HPDE6-E6E7 (cell line): Measurements from ENCODE around the gene MRPS7.

Experiments used
- DNase-seq: peaks from one replicate; pipeline ENCODE4 v3.0.0; 2011; ENCODE audit warnings: missing footprints; ENCODE audit errors: extremely low spot score

MRPS7 gene

GRCh38 chr17:75261336-75262111, at the start of gene MRPS7, which contains the start of gene GGA3:
Gene MRPS7, plus strand, starts transcription at chr17:75261879. Its CDS starts 22 bp downstream, at chr17:75261901.
Gene GGA3, minus strand, starts transcription at chr17:75261606. Its CDS starts 19 bp downstream, at chr17:75261587.
- DNase-seq = peak; percentile 94

DNA sequence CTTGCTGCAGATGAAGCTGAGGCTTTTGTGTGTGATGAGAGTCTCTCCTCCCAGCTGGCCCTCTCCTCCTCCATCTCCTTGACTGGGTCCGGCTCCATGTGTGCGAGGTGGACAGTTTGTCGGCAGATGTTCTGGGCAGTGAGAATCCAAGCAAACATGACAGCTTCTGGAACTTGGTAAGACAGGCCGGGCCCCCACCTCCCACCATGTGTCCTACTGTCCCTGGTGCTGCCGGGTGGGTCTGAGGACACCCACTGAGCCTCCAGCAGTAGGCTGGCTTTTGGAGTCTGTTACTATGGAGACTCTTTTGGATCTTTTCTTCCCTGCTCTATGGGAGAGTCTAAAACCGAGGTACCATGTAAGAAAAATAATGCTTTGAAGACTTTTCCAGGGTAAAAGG, 43.5 kb upstream of the MRPS7 start:
- DNase-seq = no peak

DNA sequence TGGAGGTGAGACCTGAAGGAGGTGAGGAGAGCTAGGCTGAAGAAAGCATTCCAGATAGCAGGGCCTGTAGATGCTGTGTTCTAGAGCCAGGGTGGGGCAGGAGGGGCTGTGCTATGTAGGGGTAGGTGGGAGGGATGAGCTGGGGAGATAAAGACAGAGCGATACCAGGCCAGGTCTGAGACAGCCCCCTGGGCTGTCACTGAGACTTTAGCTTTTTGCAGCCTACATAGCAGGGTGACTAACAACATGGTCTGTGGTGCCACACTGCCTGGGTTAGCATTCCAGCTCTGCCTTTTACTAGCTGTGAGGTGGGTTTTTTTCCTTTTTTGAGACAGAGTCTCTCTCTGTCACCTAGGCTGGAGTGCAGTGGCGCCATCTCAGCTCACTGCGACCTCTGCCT, 41.9 kb upstream of the MRPS7 start:
- DNase-seq = no peak

DNA sequence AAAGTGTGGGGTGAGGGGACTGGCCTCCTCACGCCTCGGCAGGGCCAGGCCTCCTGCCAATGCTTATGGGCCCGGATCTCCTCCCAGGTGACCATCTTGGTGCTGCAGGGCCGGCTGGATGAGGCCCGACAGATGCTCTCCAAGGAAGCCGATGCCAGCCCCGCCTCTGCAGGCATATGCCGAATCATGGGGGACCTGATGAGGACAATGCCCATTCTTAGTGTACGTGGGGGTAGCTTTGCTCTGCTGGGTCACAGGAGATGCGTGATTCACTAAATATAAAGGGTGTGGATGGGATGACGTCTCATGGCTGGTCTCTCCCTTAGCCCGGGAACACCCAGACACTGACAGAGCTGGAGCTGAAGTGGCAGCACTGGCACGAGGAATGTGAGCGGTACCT, 36.7 kb upstream of the MRPS7 start:
- DNase-seq = no peak

DNA sequence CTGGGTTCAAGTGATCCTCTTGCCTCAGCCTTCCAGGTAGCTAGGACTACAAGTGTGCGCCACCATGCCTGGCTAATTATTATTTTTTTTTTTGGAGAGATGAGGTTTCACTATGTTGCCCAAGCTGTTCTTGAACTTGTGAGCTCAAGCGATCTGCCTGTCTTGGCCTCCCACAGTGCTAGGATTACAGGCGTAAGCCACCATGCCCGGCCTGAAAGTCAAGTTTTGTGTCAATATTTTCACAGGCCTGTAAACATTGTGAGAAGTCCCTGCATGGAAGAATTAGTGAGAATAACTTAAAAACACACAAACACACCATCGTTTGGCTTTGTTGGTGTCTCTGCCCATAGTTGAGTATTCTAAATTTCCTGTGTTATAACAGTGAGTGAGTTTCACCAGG, 34.0 kb upstream of the MRPS7 start:
- no peak for DNase-seq

DNA sequence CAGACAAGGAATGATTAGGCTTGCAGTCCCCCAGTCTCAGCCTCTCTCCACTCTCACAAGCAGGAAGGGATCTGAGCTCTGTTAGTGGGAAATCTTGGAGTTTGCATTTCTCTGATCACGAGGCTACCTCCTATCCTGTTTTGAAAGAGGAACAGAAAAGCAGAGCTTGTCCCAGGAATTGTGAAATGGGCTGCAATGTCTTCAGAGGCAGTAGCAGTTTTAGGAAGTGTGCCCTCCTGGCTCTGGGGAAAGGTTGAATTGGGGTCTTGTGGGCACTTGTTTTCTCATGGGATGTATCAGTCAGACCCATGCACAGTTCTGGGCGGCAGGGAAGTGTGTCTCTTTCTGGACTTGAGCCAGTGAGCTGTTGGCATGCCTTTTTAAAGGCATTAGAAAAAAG, 33.4 kb upstream of the MRPS7 start:
- no peak for DNase-seq

DNA sequence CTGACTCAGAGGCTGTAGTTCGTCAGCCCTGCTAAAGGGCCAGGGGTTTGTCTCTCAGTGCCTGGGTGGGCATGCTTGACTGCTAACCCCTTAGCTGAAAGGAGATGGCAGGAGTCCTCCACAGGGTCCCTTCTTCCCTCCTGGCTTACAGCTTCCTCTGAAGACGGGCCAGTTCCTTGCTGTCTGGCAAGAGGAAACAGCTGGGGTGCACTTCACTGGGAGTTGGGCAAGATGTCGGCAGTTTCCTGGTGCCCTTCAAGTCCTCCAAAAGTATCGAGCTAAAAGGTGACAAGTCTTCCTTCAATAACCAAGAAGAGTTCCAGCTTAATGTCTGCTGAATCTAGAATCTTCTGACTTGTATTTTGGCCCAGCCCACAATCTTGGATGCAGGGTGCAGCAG, 32.8 kb upstream of the MRPS7 start:
- DNase-seq = no peak

- DNase-seq = no peak
Observed at GRCh38 chr17:75231071-75231470, 30.6 kb upstream of the MRPS7 start.

DNA sequence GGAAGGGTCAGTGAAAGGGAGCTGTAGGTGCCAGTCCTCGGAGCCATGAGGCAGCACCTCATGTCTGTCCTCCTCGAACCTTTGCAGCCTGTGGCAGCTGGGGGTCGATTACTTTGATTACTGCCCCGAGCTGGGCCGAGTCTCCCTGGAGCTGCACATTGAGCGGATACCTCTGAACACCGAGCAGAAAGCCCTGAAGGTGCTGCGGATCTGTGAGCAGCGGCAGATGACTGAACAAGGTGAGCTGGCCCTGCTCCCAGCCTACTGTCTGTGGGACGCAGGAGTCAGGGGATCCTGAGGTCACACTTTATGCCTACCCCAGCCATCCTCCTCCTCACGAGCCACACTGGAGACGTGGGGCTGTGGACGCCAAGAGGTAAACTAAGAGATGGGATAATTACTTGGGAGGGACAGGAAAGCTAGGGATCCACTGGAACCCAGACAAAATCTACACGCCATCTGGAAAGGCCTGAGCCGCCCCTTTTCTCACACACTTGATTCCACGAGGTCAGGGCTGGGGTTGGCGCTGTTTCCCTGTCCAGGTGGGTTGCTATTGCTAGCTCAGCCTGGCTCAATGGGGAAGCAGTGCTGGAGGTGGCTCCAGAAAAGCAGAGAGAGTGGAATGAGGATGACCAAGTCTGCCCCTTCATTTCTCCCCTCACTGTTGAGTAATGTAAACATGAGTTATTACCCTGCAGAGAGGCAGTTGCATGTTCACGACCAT, 29.8 kb upstream of the MRPS7 start:
- no peak for DNase-seq

DNA sequence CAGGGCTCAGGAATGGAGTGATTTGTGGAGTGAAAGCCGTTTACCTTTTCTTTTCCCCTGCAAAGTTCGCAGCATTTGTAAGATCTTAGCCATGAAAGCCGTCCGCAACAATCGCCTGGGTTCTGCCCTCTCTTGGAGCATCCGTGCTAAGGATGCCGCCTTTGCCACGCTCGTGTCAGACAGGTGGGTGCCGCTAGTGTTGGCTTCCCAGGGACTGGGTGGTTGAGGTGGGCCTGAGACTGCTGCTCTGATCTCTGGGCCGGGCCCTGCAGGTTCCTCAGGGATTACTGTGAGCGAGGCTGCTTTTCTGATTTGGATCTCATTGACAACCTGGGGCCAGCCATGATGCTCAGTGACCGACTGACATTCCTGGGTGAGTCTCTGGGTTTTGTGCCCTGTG, 28.9 kb upstream of the MRPS7 start:
- DNase-seq = no peak

GRCh38 chr17:75237100-75238014, 24.3 kb upstream of the MRPS7 start:
- no peak for DNase-seq

DNA sequence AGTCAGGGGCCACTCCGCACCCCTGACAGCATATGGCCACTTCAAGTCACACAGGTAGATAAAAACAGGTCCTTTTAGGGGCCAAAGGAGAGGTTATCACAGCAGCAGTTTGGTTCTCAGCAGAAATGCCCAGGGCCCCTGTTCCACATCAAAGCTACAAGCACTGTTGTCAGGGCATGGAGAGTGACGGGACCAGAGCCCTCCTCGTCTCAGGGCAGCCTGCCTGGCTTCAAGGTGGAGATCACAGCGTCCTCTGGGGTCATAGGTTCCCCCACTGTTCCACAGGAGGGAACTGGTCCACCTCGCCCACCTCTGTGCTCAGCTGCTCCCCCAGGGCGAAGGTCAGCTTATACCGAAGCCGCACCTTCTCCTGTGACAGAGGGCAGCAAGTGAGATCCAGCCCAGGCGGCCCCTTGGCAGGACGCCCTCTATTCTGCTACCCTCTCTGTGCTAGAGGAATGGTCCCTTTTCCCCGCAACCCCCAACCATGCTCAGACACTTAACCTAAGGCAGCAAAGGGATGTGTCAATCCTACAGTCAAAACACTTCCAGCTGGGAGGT, 23.6 kb upstream of the MRPS7 start:
- no peak for DNase-seq

- DNase-seq = peak; percentile 70
Observed at GRCh38 chr17:75238684-75239191, 22.9 kb upstream of the MRPS7 start.

DNA sequence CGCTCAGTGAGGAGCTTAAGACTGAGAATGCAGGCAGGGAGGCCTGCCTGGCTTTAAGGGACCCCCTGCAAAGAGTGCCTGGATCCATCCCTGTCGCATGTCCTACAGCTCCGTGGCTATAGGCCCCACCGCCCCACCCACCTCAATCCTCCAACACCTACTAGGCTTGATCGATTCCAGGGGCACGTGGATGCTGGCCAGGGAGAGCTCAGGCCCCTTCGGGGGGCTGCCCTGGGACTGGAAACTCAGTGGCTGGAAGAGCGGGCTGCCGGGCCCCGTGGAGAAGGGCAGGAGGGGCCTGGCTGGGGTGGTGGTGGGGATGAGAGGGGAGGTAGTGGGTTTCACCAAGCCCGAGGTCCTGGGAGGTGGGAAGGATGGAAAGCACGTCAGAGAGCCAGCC, 22.5 kb upstream of the MRPS7 start:
- no peak for DNase-seq

DNA sequence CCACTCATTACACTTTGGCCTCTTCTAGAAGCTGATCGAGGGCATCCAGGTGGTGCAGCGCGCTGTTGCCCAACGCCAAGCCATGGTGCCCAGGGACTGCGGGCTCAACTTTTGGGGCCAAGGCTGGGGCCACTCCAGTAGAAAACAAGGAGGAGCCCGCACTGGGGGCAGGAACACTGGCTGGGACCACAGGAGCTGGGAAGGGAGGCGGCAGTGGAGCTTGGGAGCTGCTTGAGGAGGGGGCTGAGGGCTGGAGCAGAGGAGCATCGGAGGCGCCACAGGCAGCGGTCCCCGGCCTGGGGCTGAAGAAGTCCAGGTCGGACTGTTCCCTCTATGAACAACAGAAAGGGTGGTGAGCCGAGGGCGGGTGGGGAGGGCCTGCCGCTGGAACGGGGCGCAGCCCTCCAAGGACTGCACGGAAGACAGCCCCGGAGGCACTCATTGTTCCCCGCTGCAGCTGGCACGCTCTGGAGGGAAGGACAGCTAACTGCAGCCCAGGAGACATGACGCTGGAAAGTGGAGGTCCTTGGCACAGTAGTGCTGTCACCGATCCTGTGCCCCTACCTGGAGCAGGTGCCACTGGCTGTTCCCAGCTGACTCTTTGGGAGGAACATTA, 21.8 kb upstream of the MRPS7 start:
- DNase-seq = no peak

DNA sequence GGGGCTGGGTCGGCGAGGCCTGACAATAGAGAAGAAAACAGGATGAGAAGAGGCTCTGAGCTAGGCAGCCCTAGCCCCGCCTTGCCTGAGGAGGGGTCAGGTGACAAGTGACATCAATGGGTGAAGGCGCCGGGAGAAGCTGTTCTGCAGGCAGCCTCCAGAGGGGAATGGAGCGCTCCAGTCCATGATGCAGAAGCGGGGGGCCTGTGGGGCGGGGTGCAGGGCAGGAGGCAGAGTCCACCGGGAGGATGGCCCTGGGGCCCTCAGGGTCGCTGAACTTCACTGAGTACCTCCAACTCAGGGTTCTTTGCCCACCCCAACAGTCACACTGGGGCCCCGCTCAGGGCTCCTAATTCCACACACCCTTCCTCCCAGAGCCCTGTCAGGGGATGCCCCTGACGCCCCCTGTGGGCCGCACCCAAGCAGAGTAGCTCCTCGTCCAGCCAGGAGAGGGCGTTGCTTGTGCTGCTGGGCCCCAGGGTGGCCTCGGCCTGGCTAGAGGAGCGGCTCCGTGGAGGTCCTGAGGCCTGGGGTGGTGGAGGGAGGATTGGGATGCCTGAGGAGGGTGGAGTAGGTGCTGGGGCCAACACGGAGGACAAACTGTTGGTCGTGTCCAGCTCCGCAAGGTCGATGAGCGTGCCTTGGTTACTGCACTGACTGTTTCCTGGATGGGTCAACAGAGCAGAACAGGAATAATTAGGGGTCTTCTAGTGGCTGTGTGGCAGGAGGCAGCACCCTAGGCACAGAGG, 21.1 kb upstream of the MRPS7 start:
- DNase-seq = no peak

DNA sequence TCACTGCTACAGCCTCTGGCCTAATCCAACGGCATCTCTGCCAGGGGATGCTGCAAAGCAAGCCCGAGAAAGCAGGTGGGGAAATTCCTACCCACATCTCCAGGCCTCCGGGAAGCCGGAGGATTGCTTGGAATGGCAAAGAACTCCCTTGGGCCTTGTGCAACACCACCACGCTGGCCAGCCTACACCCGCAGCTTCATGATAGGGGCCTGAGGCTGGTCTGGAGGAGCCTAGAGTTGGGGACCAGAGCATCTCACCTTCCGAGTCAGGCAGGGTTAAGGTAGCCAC, 20.6 kb upstream of the MRPS7 start:
- DNase-seq = no peak

GRCh38 chr17:75241502-75241901, 20.2 kb upstream of the MRPS7 start:
- DNase-seq = no peak

GRCh38 chr17:75241996-75242460, 19.7 kb upstream of the MRPS7 start:
- no peak for DNase-seq

DNA sequence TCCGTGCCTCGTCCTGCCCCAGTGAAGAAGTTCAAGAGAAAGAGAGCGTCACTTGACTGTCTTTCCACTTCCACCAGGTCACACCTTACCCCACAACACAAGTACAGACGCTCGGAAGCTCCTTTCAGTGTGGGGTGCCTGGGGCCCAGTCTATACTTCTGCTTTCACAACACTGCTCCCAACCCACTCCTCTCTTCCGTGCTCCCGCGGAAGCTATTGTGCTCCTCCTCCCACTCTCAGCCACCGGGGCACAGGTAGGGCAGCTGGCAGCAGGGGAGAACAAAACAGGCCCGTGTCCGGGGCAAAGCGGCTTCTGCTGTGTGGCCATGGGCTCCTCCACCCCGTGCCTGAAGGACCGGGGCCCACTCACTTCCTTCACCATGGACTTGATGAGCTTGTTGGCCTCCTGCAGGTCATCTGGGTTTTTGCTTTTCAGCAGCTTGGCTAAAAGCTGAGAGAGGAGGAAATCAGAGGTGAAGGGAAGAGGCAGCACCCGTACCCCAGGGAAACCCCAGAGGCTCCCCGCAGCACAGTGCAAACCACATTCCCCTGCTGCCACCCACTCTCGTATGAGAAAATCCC, 19.1 kb upstream of the MRPS7 start:
- no peak for DNase-seq
